ENCODE results near the gene KLHDC10. TPM values are rescaled to one million over a fixed set of nuclear protein-coding genes. Genes with fewer than 3 reads are reported as not detected.

The KLHDC10 gene
- 17.3 TPM for polyA plus RNA-seq (2013)

DNA sequence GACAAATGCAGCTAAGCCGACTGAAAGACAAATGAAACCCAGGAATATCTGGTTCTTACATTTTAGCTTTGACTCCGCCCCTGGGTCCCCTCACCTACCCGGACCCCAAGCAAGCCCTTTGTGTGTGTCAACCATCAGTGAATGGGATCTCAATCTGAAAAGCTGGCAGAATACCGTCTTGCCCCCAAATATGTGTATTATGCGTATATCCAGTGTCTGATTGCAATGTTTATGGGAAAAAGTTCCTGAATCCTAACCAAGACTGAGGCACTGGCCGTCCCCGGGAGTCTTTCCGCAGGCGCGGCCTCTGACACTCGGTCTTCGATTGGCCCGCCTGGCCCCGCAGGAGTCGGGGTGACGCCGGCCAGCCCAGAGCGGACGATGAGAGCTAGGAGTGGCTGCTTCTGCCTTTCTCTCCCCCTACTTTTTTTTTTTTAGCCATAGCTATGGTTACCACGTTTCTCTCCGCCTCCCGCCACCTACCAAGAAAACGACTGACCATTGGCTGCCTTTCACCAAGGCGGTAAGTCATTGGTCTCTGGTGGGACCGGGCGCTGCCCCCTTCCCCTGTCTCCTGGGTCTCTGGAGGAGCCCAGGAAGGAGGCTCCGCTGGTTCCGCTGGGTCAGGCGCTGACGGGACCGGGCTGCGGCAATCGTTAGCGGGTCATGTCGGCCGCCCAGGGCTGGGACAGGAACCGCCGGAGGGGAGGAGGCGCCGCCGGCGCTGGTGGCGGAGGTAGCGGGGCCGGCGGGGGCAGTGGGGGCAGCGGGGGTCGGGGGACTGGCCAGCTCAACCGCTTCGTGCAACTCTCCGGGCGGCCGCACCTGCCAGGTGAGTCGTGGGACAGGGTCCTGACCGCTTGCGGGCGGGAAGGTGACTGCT lies at the start of gene KLHDC10:
Gene KLHDC10 (plus strand): TSS at position 557 of the 883 bp plus-strand sequence. CDS start 110 bp downstream, at position 667.
- H3K4me3 ChIP-seq (ENCODE audit: control insufficient read depth in 1 of 7, extremely low read depth in 1 of 7, insufficient read depth in 4 of 7, low read depth in 2 of 7, low read length in 6 of 7) = peak within 1 kb of the TSS; percentile 65 to 99 (median 88)
- H3K27me3 ChIP-seq (replicated peaks in 2 of 5; ENCODE audit: control insufficient read depth in 4 of 5, insufficient read depth in 5 of 5, low read length in 4 of 5) = no peaks in the 10 kb centered on the region
- H3K4me1 ChIP-seq (ENCODE audit: control extremely low read depth in 1 of 4, control insufficient read depth in 4 of 4, insufficient read depth in 4 of 4, low read length in 3 of 4) = peaks cover 5 to 23% (median 15%) of the 10 kb centered on the region in 4 experiments
- CTCF ChIA-PET = interaction anchor here (0.7 to 1.5 kb wide), 4 partner anchors 10 to 393 kb away, joined by 3 to 4 read pairs (median 4); partner anchors contain the start of gene TMEM209
- 0% methylated on average over 29 of the region's 57 CpGs for WGBS (ENCODE audit: insufficient coverage)
- H3K9me3 ChIP-seq (ENCODE audit: control extremely low read depth in 1 of 5, control insufficient read depth in 4 of 5, insufficient read depth in 2 of 5, low read depth in 1 of 5, low read length in 4 of 5) = no peaks in the 10 kb centered on the region
- H3K36me3 ChIP-seq (ENCODE audit: control insufficient read depth in 4 of 4, insufficient read depth in 4 of 4, low read length in 3 of 4) = no peaks in the 10 kb centered on the region
- DNase-seq = peak; percentile 99
- POLR2A ChIA-PET = no interaction called here
- H3K27ac ChIP-seq (ENCODE audit: insufficient read depth in 1 of 2, low read depth in 1 of 2, low read length in 2 of 2, poor library complexity in 1 of 2, severe bottlenecking in 2 of 2) = peak within 1 kb of the TSS; percentile 74 to 92

DNA sequence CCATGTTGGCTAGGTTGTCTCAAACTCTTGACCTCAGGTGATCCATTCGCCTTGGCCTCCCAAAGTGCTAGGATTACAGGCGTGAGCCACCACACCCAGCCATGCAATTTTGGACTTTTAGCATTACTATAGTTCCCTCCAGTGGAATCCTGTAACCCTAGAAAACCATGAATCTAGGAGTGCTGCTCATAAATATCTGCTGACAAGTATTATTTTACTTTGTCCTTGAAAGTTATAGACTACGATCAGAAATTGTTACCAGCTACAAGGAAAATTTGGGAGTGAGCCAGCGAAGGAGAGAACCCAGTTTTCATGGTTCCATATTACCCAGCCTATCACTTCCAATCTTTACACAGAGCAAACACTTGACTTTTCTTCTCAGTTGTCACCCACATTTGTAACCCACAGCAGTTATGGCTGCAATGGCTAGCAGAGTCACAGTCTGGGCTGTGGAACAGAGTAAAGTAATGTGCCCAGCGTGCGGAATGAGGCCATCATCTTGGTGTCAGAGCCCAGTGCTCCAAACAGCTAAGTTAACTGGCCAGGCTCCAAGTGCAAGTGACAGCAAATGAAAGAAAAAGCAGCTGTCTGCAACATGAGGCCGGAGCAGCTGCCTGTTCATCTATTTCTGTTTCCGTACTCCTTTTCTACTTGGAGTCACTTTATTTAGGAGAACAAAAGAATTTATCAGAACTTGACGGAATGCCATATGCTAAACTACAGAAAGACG lies 49.1 kb upstream of the KLHDC10 start:
- WGBS (ENCODE audit: insufficient coverage) = 93% methylated on average over 10 of the region's 10 CpGs
- POLR2A ChIA-PET = no interaction called here
- H3K4me1 ChIP-seq (ENCODE audit: control extremely low read depth in 1 of 4, control insufficient read depth in 4 of 4, insufficient read depth in 4 of 4, low read length in 3 of 4) = peaks cover 2 to 12% (median 9%) of the 10 kb centered on the region in 4 experiments
- DNase-seq = no peak
- H3K36me3 ChIP-seq (ENCODE audit: control insufficient read depth in 4 of 4, insufficient read depth in 4 of 4, low read length in 3 of 4) = peaks cover 32 to 65% (median 50%) of the 10 kb centered on the region in 4 experiments
- no peaks in the 10 kb centered on the region for H3K27me3 ChIP-seq (replicated peaks in 2 of 5; ENCODE audit: control insufficient read depth in 4 of 5, insufficient read depth in 5 of 5, low read length in 4 of 5)
- H3K4me3 ChIP-seq (ENCODE audit: control insufficient read depth in 1 of 7, extremely low read depth in 1 of 7, insufficient read depth in 4 of 7, low read depth in 2 of 7, low read length in 6 of 7) = no peak overlapping the region
- no peaks in the 10 kb centered on the region for H3K9me3 ChIP-seq (ENCODE audit: control extremely low read depth in 1 of 5, control insufficient read depth in 4 of 5, insufficient read depth in 2 of 5, low read depth in 1 of 5, low read length in 4 of 5)
- CTCF ChIA-PET = interaction anchor here (0.6 to 4.0 kb wide), 2 partner anchors 10 to 157 kb away, joined by 4 to 33 read pairs; no protein-coding TSS in a partner anchor
- no peak overlapping the region for H3K27ac ChIP-seq (ENCODE audit: insufficient read depth in 1 of 2, low read depth in 1 of 2, low read length in 2 of 2, poor library complexity in 1 of 2, severe bottlenecking in 2 of 2)

DNA sequence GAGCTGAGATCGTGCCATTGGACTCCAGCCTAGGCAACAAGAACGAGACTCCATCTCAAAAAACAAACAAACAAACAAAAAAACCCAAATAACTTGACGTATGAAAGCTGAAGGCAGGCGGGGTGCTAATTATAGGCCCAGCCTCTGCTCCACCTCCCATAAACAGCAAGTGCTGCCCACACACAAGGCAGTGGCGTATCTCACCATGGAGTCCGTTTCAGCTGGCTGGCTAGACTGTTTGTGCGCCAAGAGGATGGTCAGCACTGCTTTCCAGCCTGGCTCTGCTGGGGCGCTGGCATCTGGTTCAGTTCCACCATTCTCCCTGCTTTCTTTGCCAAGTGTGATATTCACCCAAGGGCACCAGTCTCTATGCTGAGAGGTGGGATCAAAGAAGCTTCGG lies 48.2 kb upstream of the KLHDC10 start:
- Histone ChIP-seq H3K27me3 (replicated peaks in 2 of 5; ENCODE audit: control insufficient read depth in 4 of 5, insufficient read depth in 5 of 5, low read length in 4 of 5) (no peaks in the 10 kb centered on the region), H3K36me3 (ENCODE audit: control insufficient read depth in 4 of 4, insufficient read depth in 4 of 4, low read length in 3 of 4) (peaks cover 32 to 63% (median 50%) of the 10 kb centered on the region in 4 experiments), H3K27ac (ENCODE audit: insufficient read depth in 1 of 2, low read depth in 1 of 2, low read length in 2 of 2, poor library complexity in 1 of 2, severe bottlenecking in 2 of 2) (no peak overlapping the region), H3K9me3 (ENCODE audit: control extremely low read depth in 1 of 5, control insufficient read depth in 4 of 5, insufficient read depth in 2 of 5, low read depth in 1 of 5, low read length in 4 of 5) (no peaks in the 10 kb centered on the region), H3K4me3 (ENCODE audit: control insufficient read depth in 1 of 7, extremely low read depth in 1 of 7, insufficient read depth in 4 of 7, low read depth in 2 of 7, low read length in 6 of 7) (no peak overlapping the region), H3K4me1 (ENCODE audit: control extremely low read depth in 1 of 4, control insufficient read depth in 4 of 4, insufficient read depth in 4 of 4, low read length in 3 of 4) (peaks cover 4 to 18% (median 14%) of the 10 kb centered on the region in 4 experiments)
- CTCF ChIA-PET = interaction anchor here (4.0 kb wide), 1 partner anchor 11 kb away, joined by 33 read pairs; no protein-coding TSS in a partner anchor
- 95% methylated on average over 5 of the region's 9 CpGs for WGBS (ENCODE audit: insufficient coverage)
- no peak for DNase-seq
- POLR2A ChIA-PET = no interaction called here

GRCh38 chr7:130022623-130023175 lies 47.6 kb upstream of the KLHDC10 start:
- no peak for DNase-seq
- ChIA-PET POLR2A (no interaction called here), CTCF (interaction anchor here (4.0 kb wide), 1 partner anchor 11 kb away, joined by 33 read pairs; no protein-coding TSS in a partner anchor)
- H3K4me3 ChIP-seq (ENCODE audit: control insufficient read depth in 1 of 7, extremely low read depth in 1 of 7, insufficient read depth in 4 of 7, low read depth in 2 of 7, low read length in 6 of 7) = no peak overlapping the region
- peaks cover 4 to 20% (median 15%) of the 10 kb centered on the region in 4 experiments for H3K4me1 ChIP-seq (ENCODE audit: control extremely low read depth in 1 of 4, control insufficient read depth in 4 of 4, insufficient read depth in 4 of 4, low read length in 3 of 4)
- WGBS (ENCODE audit: insufficient coverage) = 97% methylated on average over 5 of the region's 7 CpGs
- H3K36me3 ChIP-seq (ENCODE audit: control insufficient read depth in 4 of 4, insufficient read depth in 4 of 4, low read length in 3 of 4) = peaks cover 29 to 67% (median 51%) of the 10 kb centered on the region in 4 experiments
- no peaks in the 10 kb centered on the region for H3K9me3 ChIP-seq (ENCODE audit: control extremely low read depth in 1 of 5, control insufficient read depth in 4 of 5, insufficient read depth in 2 of 5, low read depth in 1 of 5, low read length in 4 of 5)
- no peak overlapping the region for H3K27ac ChIP-seq (ENCODE audit: insufficient read depth in 1 of 2, low read depth in 1 of 2, low read length in 2 of 2, poor library complexity in 1 of 2, severe bottlenecking in 2 of 2)
- H3K27me3 ChIP-seq (replicated peaks in 2 of 5; ENCODE audit: control insufficient read depth in 4 of 5, insufficient read depth in 5 of 5, low read length in 4 of 5) = no peaks in the 10 kb centered on the region

DNA sequence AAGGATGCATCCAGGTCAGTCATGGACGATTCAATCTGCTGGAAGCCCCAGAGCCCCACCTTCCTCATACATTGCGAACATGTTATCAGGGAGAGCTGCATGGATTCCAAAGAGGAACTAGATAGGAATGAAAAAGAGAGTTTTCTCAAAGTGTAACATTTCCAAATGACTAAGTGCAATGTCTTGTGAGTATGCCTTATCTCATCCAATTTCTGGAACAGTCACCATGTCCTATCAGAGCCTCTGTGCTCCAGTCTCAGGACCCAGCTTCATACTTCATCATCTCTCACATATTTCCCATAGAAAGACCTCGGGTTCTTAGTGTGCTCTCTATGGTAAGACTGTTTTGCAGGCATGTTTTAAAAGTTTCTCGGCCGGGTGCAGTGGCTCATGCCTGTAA lies 45.9 kb upstream of the KLHDC10 start:
- no peak for DNase-seq
- Histone ChIP-seq H3K4me1 (ENCODE audit: control extremely low read depth in 1 of 4, control insufficient read depth in 4 of 4, insufficient read depth in 4 of 4, low read length in 3 of 4) (peaks cover 4 to 20% (median 15%) of the 10 kb centered on the region in 4 experiments), H3K27ac (ENCODE audit: insufficient read depth in 1 of 2, low read depth in 1 of 2, low read length in 2 of 2, poor library complexity in 1 of 2, severe bottlenecking in 2 of 2) (no peak overlapping the region), H3K36me3 (ENCODE audit: control insufficient read depth in 4 of 4, insufficient read depth in 4 of 4, low read length in 3 of 4) (peaks cover 21 to 62% (median 47%) of the 10 kb centered on the region in 4 experiments), H3K9me3 (ENCODE audit: control extremely low read depth in 1 of 5, control insufficient read depth in 4 of 5, insufficient read depth in 2 of 5, low read depth in 1 of 5, low read length in 4 of 5) (no peaks in the 10 kb centered on the region), H3K27me3 (replicated peaks in 2 of 5; ENCODE audit: control insufficient read depth in 4 of 5, insufficient read depth in 5 of 5, low read length in 4 of 5) (no peaks in the 10 kb centered on the region), H3K4me3 (ENCODE audit: control insufficient read depth in 1 of 7, extremely low read depth in 1 of 7, insufficient read depth in 4 of 7, low read depth in 2 of 7, low read length in 6 of 7) (no peak overlapping the region)
- WGBS (ENCODE audit: insufficient coverage) = 83% methylated on average over 1 of the region's 5 CpGs
- POLR2A ChIA-PET = interaction anchor here (0.5 kb wide), 1 partner anchor 95 kb away, joined by 3 read pairs; no protein-coding TSS in a partner anchor
- CTCF ChIA-PET = interaction anchor here (0.8 to 4.0 kb wide), 3 partner anchors 10 to 13 kb away, joined by 3 to 33 read pairs (median 3); no protein-coding TSS in a partner anchor

DNA sequence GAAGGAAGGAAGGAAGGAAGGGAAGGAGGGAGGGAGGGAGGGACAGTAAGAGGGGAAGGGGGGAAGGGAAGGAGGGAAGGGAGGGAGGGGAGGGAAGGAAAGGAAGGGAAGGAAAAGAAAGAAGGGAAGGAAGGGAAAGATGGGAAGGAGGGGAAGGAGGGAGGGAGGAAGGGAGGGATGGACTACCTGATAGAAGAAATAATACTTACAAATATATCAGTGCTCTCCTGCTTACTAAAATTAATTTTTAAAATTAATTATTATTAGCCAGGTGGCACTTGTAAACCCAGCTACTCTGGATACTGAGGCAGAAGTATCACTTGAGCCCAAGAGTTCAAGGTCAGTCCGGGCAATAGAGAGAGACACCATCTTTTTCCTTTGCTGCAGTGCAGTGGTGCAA lies 37.6 kb upstream of the KLHDC10 start:
- CTCF ChIA-PET = no interaction called here
- no peak for DNase-seq
- Histone ChIP-seq H3K27me3 (replicated peaks in 2 of 5; ENCODE audit: control insufficient read depth in 4 of 5, insufficient read depth in 5 of 5, low read length in 4 of 5) (no peaks in the 10 kb centered on the region), H3K4me3 (ENCODE audit: control insufficient read depth in 1 of 7, extremely low read depth in 1 of 7, insufficient read depth in 4 of 7, low read depth in 2 of 7, low read length in 6 of 7) (no peak overlapping the region), H3K9me3 (ENCODE audit: control extremely low read depth in 1 of 5, control insufficient read depth in 4 of 5, insufficient read depth in 2 of 5, low read depth in 1 of 5, low read length in 4 of 5) (no peaks in the 10 kb centered on the region), H3K4me1 (ENCODE audit: control extremely low read depth in 1 of 4, control insufficient read depth in 4 of 4, insufficient read depth in 4 of 4, low read length in 3 of 4) (no peaks in the 10 kb centered on the region), H3K36me3 (ENCODE audit: control insufficient read depth in 4 of 4, insufficient read depth in 4 of 4, low read length in 3 of 4) (peaks cover 8 to 52% (median 24%) of the 10 kb centered on the region in 4 experiments), H3K27ac (ENCODE audit: insufficient read depth in 1 of 2, low read depth in 1 of 2, low read length in 2 of 2, poor library complexity in 1 of 2, severe bottlenecking in 2 of 2) (peak overlapping the region in 1 of 2 experiments; percentile 25)
- WGBS (ENCODE audit: insufficient coverage) = 100% methylated on average over 1 of the region's 1 CpG
- POLR2A ChIA-PET = interaction anchor here (0.7 kb wide), 1 partner anchor 183 kb away, joined by 3 read pairs; no protein-coding TSS in a partner anchor

All from common myeloid progenitor, CD34-positive (primary cell).